Activated T-cell treated with anti-CD3 and anti-CD28 coated beads, Interleukin-2, amount 50 U/mL, for 4 hours (primary cell): ENCODE measurements around the gene MIPOL1. TPM values are rescaled to one million over a fixed set of nuclear protein-coding genes. Genes with fewer than 3 reads are reported as not detected.
"Not testable (repeated sequence)": the region's sequence is repeated elsewhere in the genome, so short reads cannot be mapped to it uniquely, and the experiment has no call there.

ENCODE experiments used
- ATAC-seq, 2 donors: fragments of 200-7000 bp; cut with Tn5 transposase; one replicate each; pipeline ENCODE4 v1.10.0; 2021
- DNase-seq: peaks from one replicate; pipeline ENCODE4 v3.0.0-alpha.2; 2020
- H3K27me3 Mint-ChIP-seq: one replicate; pipeline ENCODE4 v1.8.0; 2021; ENCODE audit warnings: low read depth, mixed read lengths
- H3K36me3 Mint-ChIP-seq: one replicate; pipeline ENCODE4 v1.8.0; 2022; ENCODE audit warnings: mixed read lengths; ENCODE audit not compliant: insufficient read depth
- H3K4me1 Mint-ChIP-seq: one replicate; pipeline ENCODE4 v1.8.0; 2021; ENCODE audit warnings: low read depth, mixed read lengths
- H3K4me3 Mint-ChIP-seq: one replicate; pipeline ENCODE4 v1.8.0; 2021; ENCODE audit warnings: mild to moderate bottlenecking, moderate library complexity, mixed read lengths
- H3K9me3 Mint-ChIP-seq: one replicate; pipeline ENCODE4 v1.8.0; 2021; ENCODE audit warnings: mixed read lengths
- total RNA-seq, 3 donors: library from RNA; stranded (reverse); gene quantifications; one replicate each; pipeline ENCODE4 v1.2.1, GENCODE V29; 2021

Gene MIPOL1
- total RNA-seq, 3 donors from 2014 or later: 0.10 to 0.16 TPM; not detected in 1

DNA sequence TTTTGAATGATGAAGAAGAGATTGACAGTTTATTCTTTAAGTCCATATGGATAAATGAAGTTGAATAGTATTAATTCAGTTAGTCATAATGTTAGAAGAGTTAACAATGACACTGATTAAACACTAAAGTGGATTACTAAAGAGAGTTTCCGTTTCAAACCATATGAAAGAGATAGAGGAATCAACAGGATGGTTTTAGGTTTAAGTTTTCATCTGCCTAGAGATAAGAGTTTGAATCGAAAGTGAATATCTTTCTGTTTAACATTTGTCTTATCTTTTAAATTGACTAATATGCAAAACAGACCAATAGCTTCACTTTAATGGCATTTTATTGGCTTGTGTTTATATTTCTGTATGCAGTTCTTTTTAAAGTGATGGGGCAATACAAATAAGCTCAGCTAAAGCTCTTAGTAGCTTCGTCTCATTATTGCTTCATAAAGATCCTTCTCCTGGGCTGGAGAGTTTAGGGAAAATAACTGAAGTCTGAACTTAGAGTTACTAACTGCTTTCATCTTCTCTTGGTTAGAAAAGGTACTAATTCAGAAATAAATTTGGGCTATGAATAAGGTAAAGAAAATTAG is 66.0 kb downstream of the MIPOL1 start:
- ATAC-seq: no peak
- no peak for DNase-seq
- H3K36me3 Mint-ChIP-seq: no peaks in the 10 kb centered on the region
- no peaks in the 10 kb centered on the region for H3K27me3 Mint-ChIP-seq
- no peaks in the 10 kb centered on the region for H3K9me3 Mint-ChIP-seq
- no peaks in the 10 kb centered on the region for H3K4me1 Mint-ChIP-seq
- no peak overlapping the region for H3K4me3 Mint-ChIP-seq

DNA sequence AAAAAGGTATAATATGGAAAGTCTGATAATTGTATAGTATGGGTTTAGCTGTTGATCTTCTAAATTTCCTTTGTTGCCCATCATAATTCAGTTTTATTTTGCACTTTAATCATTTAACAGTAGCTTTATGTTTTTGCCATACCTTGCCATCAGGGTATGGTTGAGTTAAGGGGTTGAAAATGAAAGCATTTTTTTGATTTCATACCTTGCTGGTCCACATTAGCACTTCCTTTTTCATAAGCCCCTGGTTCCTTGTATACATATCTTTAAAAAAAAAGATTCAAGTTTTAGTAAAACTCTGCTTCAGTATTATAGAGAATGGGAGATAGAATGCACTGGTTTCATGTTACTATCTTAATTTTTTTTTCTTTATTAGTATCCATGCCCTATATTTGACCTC is 71.1 kb downstream of the MIPOL1 start:
- no peak for ATAC-seq
- Mint-ChIP-seq H3K36me3 (no peaks in the 10 kb centered on the region), H3K27me3 (no peaks in the 10 kb centered on the region), H3K4me1 (no peaks in the 10 kb centered on the region), H3K9me3 (no peaks in the 10 kb centered on the region), H3K4me3 (no peak overlapping the region)
- DNase-seq: no peak

DNA sequence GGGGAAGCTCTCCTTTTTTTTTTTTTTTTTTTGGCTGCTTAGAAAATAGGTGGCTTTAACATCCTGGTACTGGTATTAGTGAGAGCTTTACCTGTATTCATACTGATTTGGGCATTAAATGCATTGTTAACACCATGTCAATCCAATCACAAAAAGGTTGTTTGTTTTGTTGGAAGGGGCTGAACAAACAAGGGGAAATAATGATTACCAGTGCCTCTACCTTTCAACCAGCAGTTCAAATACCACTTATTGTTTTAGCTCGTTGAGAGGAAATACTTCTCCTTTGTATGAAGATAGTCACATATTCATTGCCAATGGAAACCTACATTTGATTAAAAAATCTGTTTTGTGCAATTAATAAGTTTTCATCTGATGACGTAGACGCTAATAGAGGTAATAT is 72.9 kb downstream of the MIPOL1 start:
- no peak for ATAC-seq
- DNase-seq: no peak
- H3K4me3 Mint-ChIP-seq: no peak overlapping the region
- H3K4me1 Mint-ChIP-seq: no peaks in the 10 kb centered on the region
- H3K36me3 Mint-ChIP-seq: no peaks in the 10 kb centered on the region
- H3K27me3 Mint-ChIP-seq: no peaks in the 10 kb centered on the region
- no peaks in the 10 kb centered on the region for H3K9me3 Mint-ChIP-seq

DNA sequence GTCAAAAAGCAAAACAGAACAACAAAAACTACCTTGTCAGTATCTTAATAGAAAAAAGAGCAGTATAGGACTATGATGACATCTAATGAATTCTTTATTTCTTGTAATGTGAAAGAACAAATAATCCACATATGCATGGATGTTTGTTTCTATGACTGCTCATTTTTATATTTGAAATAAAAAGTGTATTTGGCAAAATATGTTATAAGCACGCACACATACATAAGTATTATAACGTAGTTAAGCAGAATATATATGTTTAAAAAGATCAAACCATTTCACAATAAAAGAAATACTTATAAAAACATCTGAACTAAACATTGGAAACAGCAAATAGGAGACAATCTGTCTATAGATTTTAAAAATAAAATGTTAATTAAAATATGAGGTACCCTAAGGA is 74.8 kb downstream of the MIPOL1 start:
- no peak for DNase-seq
- Mint-ChIP-seq H3K4me3 (no peak overlapping the region), H3K36me3 (no peaks in the 10 kb centered on the region), H3K4me1 (no peaks in the 10 kb centered on the region), H3K9me3 (no peaks in the 10 kb centered on the region), H3K27me3 (no peaks in the 10 kb centered on the region)
- no peak for ATAC-seq

DNA sequence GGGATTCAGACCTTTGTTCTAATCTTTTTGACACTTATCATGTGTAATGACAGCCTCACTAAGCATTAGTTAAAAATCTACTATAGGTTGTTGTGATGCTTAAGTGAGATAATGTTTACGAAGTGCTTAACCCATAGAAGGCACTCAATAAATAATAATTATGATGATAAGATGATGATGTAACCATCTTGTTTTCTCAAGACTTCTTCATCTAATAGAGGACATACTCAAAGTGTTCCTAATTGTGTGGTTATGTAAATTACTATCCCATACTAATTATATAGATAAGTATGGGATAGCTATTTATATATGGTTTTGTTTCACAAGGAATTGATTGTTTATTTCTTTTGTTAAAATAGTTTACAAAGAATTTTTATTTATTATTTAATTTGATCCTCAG is 76.9 kb downstream of the MIPOL1 start:
- H3K27me3 Mint-ChIP-seq: no peaks in the 10 kb centered on the region
- ATAC-seq (no peak), DNase-seq (no peak)
- H3K36me3 Mint-ChIP-seq: no peaks in the 10 kb centered on the region
- no peaks in the 10 kb centered on the region for H3K9me3 Mint-ChIP-seq
- H3K4me3 Mint-ChIP-seq: no peak overlapping the region
- H3K4me1 Mint-ChIP-seq: no peaks in the 10 kb centered on the region

DNA sequence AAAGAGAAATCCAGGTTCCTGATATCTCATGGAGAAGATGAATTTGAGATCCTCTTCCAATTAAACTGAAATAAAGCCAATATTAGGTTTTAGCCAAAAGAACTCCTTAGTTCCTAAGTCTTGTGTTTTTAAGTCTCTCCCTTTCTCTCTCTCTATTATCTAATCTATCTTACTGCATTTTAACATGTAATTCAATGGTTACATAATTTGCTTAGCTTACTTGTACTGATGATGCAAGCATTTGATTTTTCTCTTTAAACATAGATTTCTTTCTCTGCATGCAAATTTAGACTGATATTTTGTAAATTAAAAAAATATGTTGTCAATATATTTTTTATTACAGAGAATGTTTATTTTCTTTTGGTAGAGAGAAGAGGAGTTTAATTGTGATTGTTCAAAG is 78.2 kb downstream of the MIPOL1 start:
- Mint-ChIP-seq H3K4me3 (no peak overlapping the region), H3K9me3 (no peaks in the 10 kb centered on the region), H3K4me1 (no peaks in the 10 kb centered on the region), H3K27me3 (no peaks in the 10 kb centered on the region), H3K36me3 (no peaks in the 10 kb centered on the region)
- no peak for ATAC-seq
- no peak for DNase-seq

DNA sequence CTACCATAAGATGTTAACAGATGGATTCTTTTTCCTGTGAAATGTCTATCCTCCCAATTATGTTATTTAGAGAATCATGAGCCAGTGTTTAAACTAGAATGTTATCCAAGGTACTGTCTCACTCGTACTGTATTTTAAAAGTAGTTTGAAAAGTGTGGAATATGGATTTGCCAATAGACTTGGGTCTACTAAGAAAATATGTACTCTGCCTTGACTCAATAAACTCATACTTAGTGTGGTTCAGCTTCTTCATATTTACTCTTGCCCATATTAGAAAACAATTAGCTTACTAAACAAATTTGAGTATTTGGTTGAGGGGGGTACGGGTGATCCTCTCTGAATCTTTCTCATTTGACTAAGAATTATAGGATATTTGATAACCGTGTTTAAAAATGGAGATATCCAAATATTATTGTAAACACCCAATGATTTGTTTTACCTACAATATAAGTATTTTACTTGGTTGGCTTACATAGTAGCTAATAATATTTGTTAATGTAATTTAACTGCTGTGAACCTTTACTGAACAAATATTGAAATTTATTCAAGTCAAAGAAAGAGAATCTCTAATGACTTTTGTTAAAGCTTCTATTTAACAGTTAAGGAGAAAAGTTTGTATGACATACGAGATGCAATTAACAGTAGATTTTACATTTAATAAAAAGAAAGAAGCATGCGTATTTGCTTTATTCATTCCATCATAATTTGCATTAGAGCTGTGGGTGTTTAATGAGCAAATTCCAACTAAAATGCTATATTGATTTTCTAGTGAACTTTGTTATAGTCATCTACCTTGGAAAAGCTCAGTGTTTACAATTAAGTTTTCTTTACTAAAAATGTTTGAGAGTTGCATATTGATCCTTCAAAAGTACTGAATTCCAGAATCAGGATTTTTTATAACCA is 81.2 kb downstream of the MIPOL1 start:
- Mint-ChIP-seq H3K36me3 (no peaks in the 10 kb centered on the region), H3K4me1 (no peaks in the 10 kb centered on the region), H3K9me3 (peaks cover under 1% of the 10 kb centered on the region), H3K4me3 (no peak overlapping the region), H3K27me3 (no peaks in the 10 kb centered on the region)
- DNase-seq (no peak), ATAC-seq (no peak)

DNA sequence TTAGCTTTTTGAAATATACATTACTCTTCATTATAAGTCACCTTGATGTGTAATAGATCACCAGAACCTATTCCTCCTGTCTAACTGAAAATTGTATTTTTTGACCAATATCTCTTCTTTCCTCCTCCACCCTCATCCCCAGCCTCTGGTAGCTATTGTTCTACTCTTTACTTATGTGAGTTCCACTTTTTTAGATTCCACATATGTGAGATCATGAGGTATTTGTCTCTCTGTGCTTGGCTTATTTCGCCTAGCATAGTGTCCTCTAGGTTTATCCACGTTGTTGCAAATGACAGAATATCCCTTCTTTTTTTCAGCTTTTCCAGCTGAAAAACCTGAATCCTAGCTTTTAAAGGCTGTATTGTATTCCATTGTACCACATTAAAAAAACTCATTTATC is 82.1 kb downstream of the MIPOL1 start:
- H3K27me3 Mint-ChIP-seq: no peaks in the 10 kb centered on the region
- no peak for ATAC-seq
- H3K9me3 Mint-ChIP-seq: peaks cover 3% of the 10 kb centered on the region
- H3K36me3 Mint-ChIP-seq: no peaks in the 10 kb centered on the region
- H3K4me3 Mint-ChIP-seq: no peak overlapping the region
- DNase-seq: no peak
- H3K4me1 Mint-ChIP-seq: no peaks in the 10 kb centered on the region

DNA sequence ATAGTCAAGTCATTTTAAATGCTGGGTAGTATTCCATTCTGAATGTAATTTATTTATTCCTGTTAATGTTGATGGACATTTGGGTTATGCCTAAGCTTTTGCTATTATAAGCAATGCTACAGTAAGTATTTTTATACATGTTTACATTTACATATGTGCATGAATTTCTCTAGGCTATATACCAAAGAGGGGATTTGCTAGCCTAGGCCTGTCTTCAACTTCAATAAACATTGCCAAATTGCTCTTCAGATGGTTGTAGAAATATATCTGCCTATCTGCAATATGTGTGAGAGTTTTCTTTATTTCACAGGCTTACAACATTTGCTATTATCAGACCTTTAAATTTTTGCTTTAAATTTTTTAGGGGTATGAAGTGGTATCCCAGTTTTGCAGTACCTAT is 87.0 kb downstream of the MIPOL1 start:
- H3K4me3 Mint-ChIP-seq: no peak overlapping the region
- ATAC-seq (no peak), DNase-seq (no peak)
- H3K36me3 Mint-ChIP-seq: no peaks in the 10 kb centered on the region
- H3K27me3 Mint-ChIP-seq: no peaks in the 10 kb centered on the region
- H3K9me3 Mint-ChIP-seq: peaks cover 3% of the 10 kb centered on the region
- no peaks in the 10 kb centered on the region for H3K4me1 Mint-ChIP-seq

DNA sequence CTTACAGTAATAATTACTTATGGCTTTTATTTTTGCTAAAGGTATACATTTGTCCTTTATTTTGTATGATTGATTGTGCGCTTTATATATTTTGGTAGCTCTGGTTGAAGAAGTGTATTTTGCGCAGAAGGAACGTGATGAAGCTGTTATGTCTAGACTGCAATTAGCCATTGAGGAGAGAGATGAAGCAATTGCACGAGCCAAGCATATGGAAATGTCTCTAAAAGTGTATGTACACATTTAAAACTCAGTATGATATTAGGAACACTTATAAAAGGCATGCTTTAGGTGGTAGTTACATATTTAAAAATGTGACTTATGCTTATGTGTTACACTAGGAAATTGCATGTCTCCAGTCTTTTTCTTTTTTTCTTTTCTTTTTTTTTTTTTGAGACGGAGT is 87.5 kb downstream of the MIPOL1 start:
- H3K9me3 Mint-ChIP-seq: peaks cover 3% of the 10 kb centered on the region
- H3K4me1 Mint-ChIP-seq: no peaks in the 10 kb centered on the region
- H3K27me3 Mint-ChIP-seq: no peaks in the 10 kb centered on the region
- DNase-seq (no peak), ATAC-seq (no peak)
- no peak overlapping the region for H3K4me3 Mint-ChIP-seq
- H3K36me3 Mint-ChIP-seq: no peaks in the 10 kb centered on the region

DNA sequence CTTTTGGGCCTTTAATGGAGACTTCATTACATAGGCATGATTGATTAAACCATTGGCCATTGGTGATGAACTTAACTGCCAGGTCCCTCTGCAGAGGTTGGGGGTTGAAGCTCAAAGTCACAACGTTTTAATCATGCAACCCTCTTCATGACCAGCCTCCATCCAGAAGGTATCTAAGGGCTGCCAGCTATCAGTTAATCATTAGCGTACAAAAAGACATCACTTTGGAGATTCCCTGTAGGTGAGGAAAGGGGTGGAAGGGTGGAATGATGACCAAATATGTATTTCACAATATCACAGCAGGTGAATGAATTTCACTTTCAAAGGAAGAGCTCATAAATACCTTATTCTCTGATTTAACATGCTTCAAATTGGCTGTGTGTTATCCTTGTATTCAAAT is 92.0 kb downstream of the MIPOL1 start:
- ATAC-seq: no peak
- H3K4me1 Mint-ChIP-seq: no peaks in the 10 kb centered on the region

DNA sequence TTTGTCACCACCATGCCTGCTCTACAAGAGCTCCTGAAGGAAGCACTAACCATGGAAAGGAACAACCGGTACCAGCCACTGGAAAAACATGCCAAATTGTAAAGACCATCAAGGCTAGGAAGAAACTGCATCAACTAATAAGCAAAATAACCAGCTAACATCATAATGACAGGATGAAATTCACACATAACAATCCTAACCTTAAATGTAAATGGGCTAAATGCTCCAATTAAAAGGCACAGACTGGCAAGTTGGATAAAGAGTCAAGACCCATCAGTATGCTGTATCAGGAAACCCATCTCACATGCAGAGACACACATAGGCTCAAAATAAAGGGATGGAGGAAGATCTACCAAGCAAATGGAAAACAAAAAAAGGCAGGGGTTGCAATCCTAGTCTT is 97.5 kb downstream of the MIPOL1 start:
- H3K36me3 Mint-ChIP-seq, H3K27me3 Mint-ChIP-seq, H3K4me1 Mint-ChIP-seq, H3K4me3 Mint-ChIP-seq, DNase-seq, ATAC-seq: not testable (repeated sequence)
- peaks cover 12% of the 10 kb centered on the region for H3K9me3 Mint-ChIP-seq

More for the DNA sequence above, 92.0 kb downstream of the MIPOL1 start:
- Mint-ChIP-seq H3K4me3 (no peak overlapping the region), H3K36me3 (no peaks in the 10 kb centered on the region), H3K9me3 (peaks cover 3% of the 10 kb centered on the region), H3K27me3 (no peaks in the 10 kb centered on the region)
- no peak for DNase-seq

DNA sequence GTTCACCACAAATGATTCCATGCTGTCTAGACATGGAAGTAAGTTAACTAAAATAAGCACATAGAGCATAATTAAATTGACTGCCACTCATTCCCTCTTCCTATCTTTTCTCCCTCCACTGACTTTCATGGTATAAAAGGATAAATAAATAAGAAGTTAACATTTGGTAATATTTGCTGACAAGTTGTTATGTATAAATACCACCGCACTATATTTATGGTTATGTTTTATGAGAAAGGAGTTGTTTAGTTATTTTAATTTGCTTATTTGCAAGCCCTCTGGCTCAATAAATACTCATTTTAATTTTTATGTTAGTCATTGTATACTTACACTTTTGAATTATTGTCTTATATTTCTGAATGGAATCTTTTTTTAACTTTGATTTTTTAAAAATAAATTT is 113.5 kb downstream of the MIPOL1 start:
- no peaks in the 10 kb centered on the region for H3K27me3 Mint-ChIP-seq
- H3K9me3 Mint-ChIP-seq: peaks cover 13% of the 10 kb centered on the region
- ATAC-seq (no peak), DNase-seq (no peak)
- H3K4me1 Mint-ChIP-seq: no peaks in the 10 kb centered on the region
- H3K4me3 Mint-ChIP-seq: no peak overlapping the region
- no peaks in the 10 kb centered on the region for H3K36me3 Mint-ChIP-seq

DNA sequence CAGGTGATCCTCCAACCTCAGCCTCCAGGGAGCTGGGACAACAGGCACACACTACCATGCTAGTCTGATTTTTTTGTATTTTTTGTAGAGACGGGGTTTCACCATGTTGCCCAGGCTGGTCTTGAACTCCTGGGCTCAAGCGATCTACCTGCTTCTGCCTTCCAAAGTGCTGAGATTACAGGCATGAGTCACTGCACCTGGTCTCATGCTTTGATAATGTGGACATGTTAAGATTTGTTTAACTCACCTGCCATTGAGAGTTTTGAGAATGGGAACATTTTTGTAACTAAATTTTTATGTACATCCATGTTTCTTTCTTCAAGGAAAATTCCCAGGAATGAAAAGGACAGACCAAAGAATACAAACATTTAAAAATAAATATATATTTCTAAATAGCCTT is 121.2 kb downstream of the MIPOL1 start:
- peaks cover 12% of the 10 kb centered on the region for H3K9me3 Mint-ChIP-seq
- no peaks in the 10 kb centered on the region for H3K4me1 Mint-ChIP-seq
- H3K4me3 Mint-ChIP-seq: no peak overlapping the region
- H3K36me3 Mint-ChIP-seq: no peaks in the 10 kb centered on the region
- DNase-seq (no peak), ATAC-seq (no peak)
- no peaks in the 10 kb centered on the region for H3K27me3 Mint-ChIP-seq

DNA sequence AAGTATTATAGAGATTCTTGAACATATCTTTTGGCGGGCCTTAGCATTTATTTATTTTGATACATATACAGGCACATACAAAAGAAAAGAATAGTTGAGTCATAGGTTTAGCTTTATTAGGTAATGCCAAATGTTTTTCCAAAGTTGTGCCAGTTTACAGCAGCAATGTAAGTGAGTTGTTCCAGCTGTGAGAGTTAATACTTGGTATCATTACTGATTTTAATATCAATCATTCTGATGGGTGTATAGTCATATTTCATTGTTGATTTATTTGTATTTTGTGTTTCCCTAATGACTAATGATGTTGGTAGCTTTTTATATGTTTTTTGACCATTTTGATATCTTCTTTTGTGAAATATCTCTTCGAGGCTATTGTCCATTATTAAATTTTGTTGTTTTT is 122.4 kb downstream of the MIPOL1 start:
- no peak for DNase-seq
- Mint-ChIP-seq H3K9me3 (peaks cover 10% of the 10 kb centered on the region), H3K4me1 (no peaks in the 10 kb centered on the region), H3K4me3 (no peak overlapping the region), H3K27me3 (no peaks in the 10 kb centered on the region), H3K36me3 (no peaks in the 10 kb centered on the region)
- ATAC-seq: no peak
